ENCODE measurements around the gene SERPINA1.

GRCh38 chr14:94394025-94394493, 5.7 kb upstream of the SERPINA1 start:
- TF ChIP-seq EZH2 (IDR thresholded peaks at IDR 0.05; ENCODE audit: insufficient read depth, poor library complexity, severe bottlenecking) = no peak
- no peak for TF ChIP-seq EZH2phosphoT487 (IDR thresholded peaks at IDR 0.05; ENCODE audit: insufficient read depth, low read depth)
